ENCODE results near the gene MSL2. TPM values are rescaled to one million over a fixed set of nuclear protein-coding genes. Genes with fewer than 3 reads are reported as not detected.
"Not testable (repeated sequence)": the region's sequence is repeated elsewhere in the genome, so short reads cannot be mapped to it uniquely, and the experiment has no call there.

MSL2 gene
- total RNA-seq, 4 donors from 2014 or later = 18.2 to 34.3 (median 27.8) TPM

DNA sequence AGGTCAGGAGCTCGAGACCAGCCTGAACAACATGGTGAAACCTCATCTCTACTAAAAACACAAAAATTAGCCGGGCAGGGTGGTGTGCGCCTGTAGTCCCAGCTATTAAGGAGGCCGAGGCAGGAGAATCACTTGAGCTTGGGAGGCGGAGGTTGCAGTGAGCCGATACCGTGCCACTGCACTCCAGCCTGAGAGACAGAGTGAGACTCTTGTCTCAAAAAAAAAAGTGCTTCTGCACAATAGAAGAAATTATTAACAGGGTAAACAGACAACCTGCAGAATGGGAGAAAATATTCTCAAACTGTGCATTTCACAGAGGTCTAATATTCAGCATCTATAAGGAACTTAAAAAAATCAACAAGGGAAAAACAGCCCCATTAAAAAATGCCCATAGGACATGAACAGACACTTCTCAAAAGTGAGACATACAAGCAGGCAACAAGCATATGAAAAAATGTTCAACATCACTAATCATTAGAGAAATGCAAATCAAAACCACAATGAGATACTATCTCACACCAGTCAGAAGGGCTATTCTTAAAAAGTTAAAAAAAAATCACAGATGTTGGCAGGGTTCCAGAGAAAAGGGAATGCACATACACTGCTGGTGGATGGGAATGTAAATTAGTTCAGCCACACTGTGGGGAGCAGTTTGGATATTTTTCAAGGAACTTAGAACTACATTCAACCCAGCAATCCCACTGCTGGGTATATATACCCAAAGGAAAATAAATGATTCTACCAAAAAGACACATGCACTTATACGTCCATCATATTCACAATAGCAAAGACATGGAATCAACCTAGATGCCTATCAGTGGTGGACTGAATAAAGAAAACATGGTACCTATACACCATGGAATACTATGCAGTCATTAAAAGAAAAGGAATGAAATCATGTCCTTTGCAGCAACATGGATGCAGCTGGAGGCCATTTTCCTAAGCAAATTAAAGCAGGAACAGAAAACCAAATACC is 75.5 kb downstream of the MSL2 start:
- Histone ChIP-seq H3K27ac (no peak overlapping the region), H3K4me3 (no peak overlapping the region), H3K9me3 (no peaks in the 10 kb centered on the region), H3K4me1 (no peaks in the 10 kb centered on the region), H3K27me3 (no peaks in the 10 kb centered on the region), H3K36me3 (peaks cover 0 to 10% of the 10 kb centered on the region in 2 donors)
- no peak for ATAC-seq
- TF ChIP-seq EP300 (IDR thresholded peaks at IDR 0.05) (no peak), POLR2AphosphoS5 (IDR thresholded peaks at IDR 0.05) (no peak), POLR2A (IDR thresholded peaks at IDR 0.05) (no peak), CTCF (IDR thresholded peaks at IDR 0.05) (no peak)
- 86 to 100% methylated on average over 2 to 8 of the region's 8 CpGs for WGBS, 2 donors (ENCODE audit: low coverage in 1 of 2)

DNA sequence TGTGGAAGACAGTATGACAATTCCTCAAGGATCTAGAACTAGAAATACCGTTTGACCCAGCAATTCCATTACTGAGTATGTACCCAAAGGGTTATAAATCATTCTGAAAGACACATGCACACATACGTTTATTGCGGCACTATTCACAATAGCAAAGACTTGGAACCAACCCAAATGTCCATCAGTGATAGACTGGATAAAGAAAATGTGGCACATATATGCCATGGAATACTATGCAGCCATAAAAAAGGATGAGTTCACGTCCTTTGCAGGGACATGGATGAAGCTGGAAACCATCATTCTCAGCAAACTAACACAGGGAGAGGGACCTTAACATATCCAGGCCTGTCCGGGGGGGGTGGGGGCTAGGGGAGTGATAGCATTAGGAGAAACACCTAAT is 76.4 kb downstream of the MSL2 start:
- WGBS, 2 donors (ENCODE audit: low coverage in 1 of 2) = 85 to 93% methylated on average over 3 to 4 of the region's 5 CpGs
- not testable (repeated sequence) for H3K27me3 ChIP-seq, ATAC-seq, H3K36me3 ChIP-seq, H3K4me1 ChIP-seq, H3K27ac ChIP-seq, H3K4me3 ChIP-seq, H3K9me3 ChIP-seq

DNA sequence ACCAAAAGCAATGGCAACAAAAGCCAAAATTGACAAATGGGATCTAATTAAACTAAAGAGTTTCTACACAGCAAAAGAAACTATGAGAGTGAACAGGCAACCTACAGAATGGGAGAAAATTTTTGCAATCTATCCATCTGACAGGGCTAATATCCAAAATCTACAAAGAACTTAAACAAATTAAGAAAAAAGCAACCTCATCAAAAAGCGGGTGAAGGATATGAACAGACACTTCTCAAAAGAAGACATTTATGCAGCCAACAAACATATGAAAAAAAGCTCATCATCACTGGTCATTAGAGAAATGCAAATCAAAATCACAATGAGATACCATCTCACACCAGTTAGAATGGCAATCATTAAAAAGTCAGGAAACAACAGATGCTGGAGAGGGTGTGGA is 76.8 kb downstream of the MSL2 start:
- not testable (repeated sequence) for H3K36me3 ChIP-seq, H3K27ac ChIP-seq, H3K4me3 ChIP-seq, ATAC-seq, H3K9me3 ChIP-seq, H3K4me1 ChIP-seq, H3K27me3 ChIP-seq
- 83% methylated on average over 1 of the region's 1 CpG; no CpG with 5 or more reads in 1 of the 2 donors for WGBS, 2 donors (ENCODE audit: low coverage in 1 of 2)

GRCh38 chr3:136114421-136114820 is 81.7 kb downstream of the MSL2 start:
- H3K27me3 ChIP-seq = no peaks in the 10 kb centered on the region
- H3K4me3 ChIP-seq = no peak overlapping the region
- H3K4me1 ChIP-seq = no peaks in the 10 kb centered on the region
- TF ChIP-seq POLR2A (IDR thresholded peaks at IDR 0.05) (no peak), EP300 (IDR thresholded peaks at IDR 0.05) (no peak), POLR2AphosphoS5 (IDR thresholded peaks at IDR 0.05) (no peak), CTCF (IDR thresholded peaks at IDR 0.05) (no peak)
- H3K36me3 ChIP-seq = peaks cover 0 to 26% of the 10 kb centered on the region in 2 donors
- ATAC-seq = no peak
- 100% methylated on average over 1 of the region's 2 CpGs; no CpG with 5 or more reads in 1 of the 2 donors for WGBS, 2 donors (ENCODE audit: low coverage in 1 of 2)
- H3K9me3 ChIP-seq = no peaks in the 10 kb centered on the region
- H3K27ac ChIP-seq = no peak overlapping the region

- Histone ChIP-seq H3K9me3 (no peaks in the 10 kb centered on the region), H3K4me3 (no peak overlapping the region), H3K4me1 (no peaks in the 10 kb centered on the region), H3K36me3 (peaks cover 0 to 52% of the 10 kb centered on the region in 2 donors), H3K27me3 (no peaks in the 10 kb centered on the region), H3K27ac (no peak overlapping the region)
- WGBS, 2 donors (ENCODE audit: low coverage in 1 of 2) = 87 to 94% methylated on average over 2 of the region's 2 CpGs
- no peak for ATAC-seq
- TF ChIP-seq POLR2AphosphoS5 (IDR thresholded peaks at IDR 0.05) = no peak
- TF ChIP-seq EP300 (IDR thresholded peaks at IDR 0.05) = no peak
- no peak for TF ChIP-seq POLR2A (IDR thresholded peaks at IDR 0.05)
- no peak for TF ChIP-seq CTCF (IDR thresholded peaks at IDR 0.05)
Observed at GRCh38 chr3:136110481-136110880, 85.7 kb downstream of the MSL2 start.

DNA sequence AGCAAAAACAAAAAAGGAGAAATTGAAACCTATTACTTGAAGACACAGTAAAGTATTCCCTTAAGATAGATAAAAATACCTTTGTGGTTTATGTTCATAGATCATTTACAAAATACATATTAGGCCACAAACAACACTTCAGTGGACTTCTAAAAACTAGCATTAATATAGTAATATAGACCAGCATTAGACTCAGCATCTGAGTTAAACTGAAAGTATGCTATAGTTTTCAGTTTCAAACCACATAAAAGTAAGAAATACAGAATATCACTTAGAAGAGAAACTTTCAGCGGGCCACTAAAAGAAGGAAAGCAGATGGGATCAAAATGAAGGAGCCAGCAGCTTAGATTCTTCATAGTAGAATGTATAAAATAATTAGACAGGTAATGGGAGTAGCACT is 86.6 kb downstream of the MSL2 start:
- H3K36me3 ChIP-seq = peaks cover 0 to 57% of the 10 kb centered on the region in 2 donors
- 90 to 100% methylated on average over 1 of the region's 1 CpG for WGBS, 2 donors (ENCODE audit: low coverage in 1 of 2)

More for the DNA sequence above, 86.6 kb downstream of the MSL2 start:
- TF ChIP-seq POLR2AphosphoS5 (IDR thresholded peaks at IDR 0.05) = no peak
- TF ChIP-seq CTCF (IDR thresholded peaks at IDR 0.05) = no peak
- TF ChIP-seq POLR2A (IDR thresholded peaks at IDR 0.05) = no peak
- TF ChIP-seq EP300 (IDR thresholded peaks at IDR 0.05) = no peak
- Histone ChIP-seq H3K27me3 (no peaks in the 10 kb centered on the region), H3K27ac (no peak overlapping the region), H3K4me3 (no peak overlapping the region), H3K9me3 (no peaks in the 10 kb centered on the region), H3K4me1 (no peaks in the 10 kb centered on the region)
- no peak for ATAC-seq
